ENCODE measurements around the gene CEP44. TPM values are rescaled to one million over a fixed set of nuclear protein-coding genes. Genes with fewer than 3 reads are reported as not detected.

Gene CEP44
- total RNA-seq, 1 donor from 2014 or later, result 11.5 TPM

DNA sequence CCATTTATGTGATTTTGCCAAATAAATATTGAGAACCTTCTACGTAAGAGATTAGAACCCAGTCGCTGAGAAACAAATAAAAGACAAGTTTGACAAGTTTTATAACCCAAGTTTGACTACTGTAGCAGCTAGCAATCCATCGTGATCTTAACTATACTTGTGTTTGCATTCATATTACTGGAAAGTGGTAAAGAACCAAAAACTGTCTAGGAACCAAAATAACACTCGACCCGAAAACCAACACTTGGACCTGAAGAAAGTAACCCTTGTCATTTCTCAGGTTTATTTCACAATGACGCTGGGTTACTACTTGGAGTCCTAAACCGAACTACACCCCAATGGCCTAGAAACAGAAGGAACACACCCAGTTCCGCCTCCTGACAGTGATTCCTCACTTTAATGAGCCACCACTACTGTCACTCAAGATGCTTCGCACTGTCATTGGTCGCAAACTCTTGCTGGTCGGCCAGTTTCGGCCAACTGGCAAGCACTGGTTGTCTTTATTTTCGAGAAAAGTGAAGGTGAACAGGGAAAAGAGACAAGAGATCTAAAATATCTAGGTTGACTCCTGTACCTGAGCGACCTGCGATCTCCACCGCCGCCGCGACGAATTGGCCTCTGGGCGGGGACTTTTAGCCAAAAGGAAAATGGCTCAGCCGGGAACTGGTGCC, 740 bp upstream of the CEP44 start:
- peak; percentile 92 for FAIRE-seq
- no peaks in the 10 kb centered on the region for H3K27me3 ChIP-seq (ENCODE audit: insufficient read depth, low read length)
- H3K9me3 ChIP-seq (ENCODE audit: insufficient read depth, low read depth, low read length), result no peaks in the 10 kb centered on the region
- TF ChIP-seq EZH2 (IDR thresholded peaks at IDR 0.05; ENCODE audit: insufficient read depth, low read length) (no peak), CTCF (IDR thresholded peaks at IDR 0.05; ENCODE audit: insufficient read depth, low read depth, low read length) (no peak)
- peak; percentile 94 for DNase-seq (ENCODE audit: low read depth)
- no peaks in the 10 kb centered on the region for H3K36me3 ChIP-seq (ENCODE audit: insufficient read depth, low read length)
- Mint-ChIP-seq H3K4me3 (ENCODE audit: unreplicated experiment) (peak overlapping the region; percentile 97), H3K27me3 (ENCODE audit: low read depth, unreplicated experiment) (no peaks in the 10 kb centered on the region), H3K4me1 (ENCODE audit: low read depth, unreplicated experiment) (peaks cover 9% of the 10 kb centered on the region), H3K9me3 (ENCODE audit: unreplicated experiment) (no peaks in the 10 kb centered on the region), H3K27ac (ENCODE audit: unreplicated experiment) (peak overlapping the region; percentile 100), H3K36me3 (ENCODE audit: low read depth, unreplicated experiment) (peaks cover 4% of the 10 kb centered on the region)
- no peaks in the 10 kb centered on the region for H4K20me1 ChIP-seq (ENCODE audit: insufficient read depth, low read length)
- peak overlapping the region; percentile 86 for H3K4me2 ChIP-seq (ENCODE audit: low read length)
- peak overlapping the region; percentile 99 for H3K27ac ChIP-seq (ENCODE audit: low read depth, low read length)
- H3K4me1 ChIP-seq (ENCODE audit: insufficient read depth, low read length), result no peaks in the 10 kb centered on the region
- H3K4me3 ChIP-seq (ENCODE audit: insufficient read depth, low read depth, low read length), result peak overlapping the region; percentile 98
- H3K79me2 ChIP-seq (ENCODE audit: insufficient read depth, low read length), result peaks cover 74% of the 10 kb centered on the region
- H2AFZ ChIP-seq (ENCODE audit: low read depth, low read length), result peak overlapping the region; percentile 98
- peak overlapping the region; percentile 97 for H3K9ac ChIP-seq (ENCODE audit: low read length)

GRCh38 chr4:174284487-174284886, 776 bp downstream of the CEP44 start:
- Histone ChIP-seq H3K4me1 (ENCODE audit: insufficient read depth, low read length) (no peaks in the 10 kb centered on the region), H3K36me3 (ENCODE audit: insufficient read depth, low read length) (no peaks in the 10 kb centered on the region), H3K27me3 (ENCODE audit: insufficient read depth, low read length) (no peaks in the 10 kb centered on the region), H3K9me3 (ENCODE audit: insufficient read depth, low read depth, low read length) (no peaks in the 10 kb centered on the region), H4K20me1 (ENCODE audit: insufficient read depth, low read length) (no peaks in the 10 kb centered on the region), H3K4me3 (ENCODE audit: insufficient read depth, low read depth, low read length) (peak overlapping the region; percentile 98), H3K27ac (ENCODE audit: low read depth, low read length) (peak overlapping the region; percentile 99), H3K9ac (ENCODE audit: low read length) (peak overlapping the region; percentile 97), H3K4me2 (ENCODE audit: low read length) (peak overlapping the region; percentile 86), H3K79me2 (ENCODE audit: insufficient read depth, low read length) (peaks cover 59% of the 10 kb centered on the region), H2AFZ (ENCODE audit: low read depth, low read length) (peak overlapping the region; percentile 98)
- peak overlapping the region; percentile 92 for H3K27ac Mint-ChIP-seq (ENCODE audit: unreplicated experiment)
- TF ChIP-seq CTCF (IDR thresholded peaks at IDR 0.05; ENCODE audit: insufficient read depth, low read depth, low read length) (no peak), EZH2 (IDR thresholded peaks at IDR 0.05; ENCODE audit: insufficient read depth, low read length) (no peak)
- peak overlapping the region; percentile 97 for H3K4me3 Mint-ChIP-seq (ENCODE audit: unreplicated experiment)
- no peaks in the 10 kb centered on the region for H3K9me3 Mint-ChIP-seq (ENCODE audit: unreplicated experiment)
- FAIRE-seq (peak; percentile 47), DNase-seq (ENCODE audit: low read depth) (no peak)
- H3K27me3 Mint-ChIP-seq (ENCODE audit: low read depth, unreplicated experiment), result no peaks in the 10 kb centered on the region
- peaks cover 9% of the 10 kb centered on the region for H3K4me1 Mint-ChIP-seq (ENCODE audit: low read depth, unreplicated experiment)
- H3K36me3 Mint-ChIP-seq (ENCODE audit: low read depth, unreplicated experiment), result peaks cover 2% of the 10 kb centered on the region

DNA sequence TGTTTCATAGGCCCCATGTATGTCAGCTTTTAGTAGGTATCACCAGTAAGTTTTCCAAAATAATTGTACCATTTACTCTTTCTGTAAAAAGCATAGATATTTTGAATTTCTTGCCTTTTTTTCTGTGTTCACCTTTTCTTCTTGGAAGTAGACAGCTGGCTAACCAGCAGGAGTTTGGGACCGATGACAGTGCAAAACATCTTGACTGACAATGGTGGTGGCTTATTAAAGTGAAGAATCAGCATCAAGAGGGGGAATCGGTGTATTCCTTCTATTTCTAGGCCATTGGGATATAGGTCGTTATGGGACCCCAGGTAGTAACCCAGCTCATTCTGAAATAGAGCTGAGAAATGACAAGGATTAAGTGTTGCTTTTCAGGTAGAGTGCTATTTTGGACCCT, 3.2 kb downstream of the CEP44 start:
- Mint-ChIP-seq H3K4me3 (ENCODE audit: unreplicated experiment) (no peak overlapping the region), H3K27ac (ENCODE audit: unreplicated experiment) (no peak overlapping the region), H3K9me3 (ENCODE audit: unreplicated experiment) (peaks cover 2% of the 10 kb centered on the region), H3K27me3 (ENCODE audit: low read depth, unreplicated experiment) (no peaks in the 10 kb centered on the region), H3K4me1 (ENCODE audit: low read depth, unreplicated experiment) (peaks cover 9% of the 10 kb centered on the region), H3K36me3 (ENCODE audit: low read depth, unreplicated experiment) (peaks cover 2% of the 10 kb centered on the region)
- H3K4me3 ChIP-seq (ENCODE audit: insufficient read depth, low read depth, low read length), result no peak overlapping the region
- no peak for FAIRE-seq
- no peaks in the 10 kb centered on the region for H3K9me3 ChIP-seq (ENCODE audit: insufficient read depth, low read depth, low read length)
- no peak overlapping the region for H3K4me2 ChIP-seq (ENCODE audit: low read length)
- peaks cover 45% of the 10 kb centered on the region for H3K79me2 ChIP-seq (ENCODE audit: insufficient read depth, low read length)
- no peak for TF ChIP-seq EZH2 (IDR thresholded peaks at IDR 0.05; ENCODE audit: insufficient read depth, low read length)
- no peak for TF ChIP-seq CTCF (IDR thresholded peaks at IDR 0.05; ENCODE audit: insufficient read depth, low read depth, low read length)
- H3K36me3 ChIP-seq (ENCODE audit: insufficient read depth, low read length), result no peaks in the 10 kb centered on the region
- no peak overlapping the region for H2AFZ ChIP-seq (ENCODE audit: low read depth, low read length)
- H3K27me3 ChIP-seq (ENCODE audit: insufficient read depth, low read length), result no peaks in the 10 kb centered on the region
- H4K20me1 ChIP-seq (ENCODE audit: insufficient read depth, low read length), result no peaks in the 10 kb centered on the region
- no peak overlapping the region for H3K9ac ChIP-seq (ENCODE audit: low read length)
- no peak for DNase-seq (ENCODE audit: low read depth)
- no peaks in the 10 kb centered on the region for H3K4me1 ChIP-seq (ENCODE audit: insufficient read depth, low read length)
- no peak overlapping the region for H3K27ac ChIP-seq (ENCODE audit: low read depth, low read length)
